ENCODE results near the gene CRYGN. TPM values are rescaled to one million over a fixed set of nuclear protein-coding genes. Genes with fewer than 3 reads are reported as not detected.

CRYGN gene
- total RNA-seq, 1 experiment from 2014 or later, result 0.07 TPM

GRCh38 chr7:151460474-151460855 lies 20.5 kb upstream of the CRYGN start:
- no peak for DNase-seq (ENCODE audit: extremely low read depth, low read depth)

DNA sequence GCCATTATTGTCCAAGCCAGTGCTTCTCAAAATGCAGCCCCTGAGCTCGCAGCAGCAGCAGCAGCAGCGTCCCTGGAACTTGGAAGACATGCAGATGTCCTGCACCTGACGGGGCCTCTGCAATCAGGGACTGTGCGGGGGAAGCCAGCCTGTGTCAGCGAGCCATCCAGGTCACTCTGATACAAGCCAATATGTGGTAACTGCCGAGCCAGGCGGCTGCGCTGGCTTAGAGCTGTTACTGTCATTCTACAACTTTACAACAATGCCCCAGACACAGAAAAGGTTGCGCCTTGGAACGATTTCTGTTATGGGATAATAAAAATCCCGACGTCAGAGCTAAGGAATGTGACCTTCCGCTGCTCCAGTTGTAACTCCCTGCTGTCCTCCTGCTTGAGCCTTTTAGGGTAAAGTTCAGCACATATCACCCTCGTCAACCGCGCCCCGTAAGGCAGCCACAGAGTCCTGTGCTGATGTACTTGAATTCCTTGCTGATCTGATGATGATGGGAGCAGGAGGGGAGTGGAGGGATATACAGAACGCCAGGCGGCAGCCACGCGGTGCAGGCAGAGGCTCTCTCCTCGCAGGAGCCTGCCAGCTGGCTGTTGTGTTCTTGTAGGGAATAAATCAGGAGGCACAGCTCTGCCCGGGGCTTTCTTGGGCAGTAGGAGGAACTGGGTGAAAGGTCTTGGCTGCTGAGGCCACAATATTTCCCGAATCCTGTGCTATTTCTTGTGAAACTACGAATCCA lies 20.0 kb upstream of the CRYGN start:
- peak; percentile 79 for DNase-seq (ENCODE audit: extremely low read depth, low read depth)

- no peak for DNase-seq (ENCODE audit: extremely low read depth, low read depth)
Observed at GRCh38 chr7:151457534-151457933, 17.6 kb upstream of the CRYGN start.

GRCh38 chr7:151456782-151457181 lies 16.8 kb upstream of the CRYGN start:
- DNase-seq (ENCODE audit: extremely low read depth, low read depth), result no peak

GRCh38 chr7:151456276-151456675 lies 16.3 kb upstream of the CRYGN start:
- no peak for DNase-seq (ENCODE audit: extremely low read depth, low read depth)

GRCh38 chr7:151455690-151456089 lies 15.7 kb upstream of the CRYGN start:
- no peak for DNase-seq (ENCODE audit: extremely low read depth, low read depth)

DNA sequence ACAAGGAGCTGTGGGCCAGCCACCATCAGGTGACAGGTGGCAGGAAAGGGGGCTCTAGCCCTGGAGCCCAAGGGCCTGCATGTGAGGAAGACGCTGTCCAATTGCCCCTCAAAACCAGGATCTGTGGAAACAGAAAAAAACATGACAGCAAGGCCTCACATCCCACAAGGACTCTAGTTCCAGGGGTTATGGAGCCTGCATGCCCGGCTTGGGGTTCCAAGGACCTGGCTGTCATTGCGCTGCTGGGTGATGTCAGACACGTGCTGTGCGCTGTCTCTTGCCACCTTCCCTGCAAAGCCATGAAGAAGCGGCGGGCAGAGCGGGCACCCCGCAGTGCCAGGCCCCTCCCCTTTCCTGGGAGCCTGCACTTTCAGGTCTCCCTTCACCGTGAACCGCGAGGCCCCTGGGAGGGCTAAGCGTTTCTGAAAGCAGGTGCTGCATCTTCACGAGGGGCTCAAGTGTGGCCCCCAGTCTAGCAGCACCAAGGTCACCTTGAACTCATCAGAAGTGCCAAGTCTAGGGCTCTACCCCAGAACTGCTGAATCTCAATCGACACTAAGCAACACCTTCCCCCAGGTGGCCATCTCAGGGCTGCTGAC lies 15.1 kb upstream of the CRYGN start:
- DNase-seq (ENCODE audit: extremely low read depth, low read depth), result no peak

- no peak for DNase-seq (ENCODE audit: extremely low read depth, low read depth)
Observed at GRCh38 chr7:151454305-151454704, 14.4 kb upstream of the CRYGN start.

- no peak for DNase-seq (ENCODE audit: extremely low read depth, low read depth)
Observed at GRCh38 chr7:151453326-151453791, 13.4 kb upstream of the CRYGN start.

- DNase-seq (ENCODE audit: extremely low read depth, low read depth), result no peak
Observed at GRCh38 chr7:151452680-151453325, 12.9 kb upstream of the CRYGN start.

DNA sequence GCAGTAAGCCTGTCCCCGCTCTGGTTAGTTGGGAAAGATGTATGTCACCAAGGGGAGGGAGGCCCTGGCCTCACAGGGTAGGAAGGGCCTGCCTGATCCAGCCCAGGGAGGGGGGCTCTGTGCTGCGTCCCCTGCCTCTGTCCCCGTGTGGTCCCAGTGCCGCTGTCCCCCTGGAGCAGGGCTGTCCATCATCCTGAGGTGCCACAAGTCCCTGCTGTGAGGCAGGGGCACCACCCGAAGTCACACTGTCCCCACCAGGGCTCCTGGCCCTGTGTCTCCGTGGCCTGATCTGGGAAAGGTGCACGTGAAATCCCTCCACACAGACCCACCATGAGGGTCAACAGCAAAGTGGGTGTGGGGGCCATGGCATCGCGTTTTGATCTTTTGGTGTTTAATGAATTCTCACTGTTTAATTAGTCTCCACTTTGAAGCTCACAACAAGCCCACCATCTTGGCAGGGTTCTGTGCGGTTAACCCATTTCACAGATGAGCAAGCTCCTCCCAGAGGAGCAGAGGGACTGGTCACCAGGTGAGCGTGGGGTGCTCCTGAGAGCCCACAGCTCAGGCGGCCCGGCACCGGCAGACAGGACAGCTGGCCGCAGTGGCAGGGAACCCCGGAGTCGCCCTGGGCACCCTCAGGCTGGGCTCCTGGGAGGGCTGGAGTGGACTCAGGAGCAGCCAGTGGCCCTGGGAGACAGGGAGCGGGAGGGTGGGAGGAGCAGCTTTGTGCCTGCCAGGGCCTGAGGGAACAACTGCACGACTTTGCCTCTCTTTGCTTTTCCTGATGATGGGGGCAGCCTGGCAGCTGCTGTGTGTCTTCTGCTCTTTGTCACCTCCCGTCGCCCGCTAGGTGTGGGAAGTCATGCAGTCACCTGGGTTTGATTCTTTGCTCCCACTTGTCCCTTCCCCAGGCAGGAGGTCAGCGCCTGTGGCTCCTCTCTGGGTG lies 12.0 kb upstream of the CRYGN start:
- DNase-seq (ENCODE audit: extremely low read depth, low read depth), result no peak

DNA sequence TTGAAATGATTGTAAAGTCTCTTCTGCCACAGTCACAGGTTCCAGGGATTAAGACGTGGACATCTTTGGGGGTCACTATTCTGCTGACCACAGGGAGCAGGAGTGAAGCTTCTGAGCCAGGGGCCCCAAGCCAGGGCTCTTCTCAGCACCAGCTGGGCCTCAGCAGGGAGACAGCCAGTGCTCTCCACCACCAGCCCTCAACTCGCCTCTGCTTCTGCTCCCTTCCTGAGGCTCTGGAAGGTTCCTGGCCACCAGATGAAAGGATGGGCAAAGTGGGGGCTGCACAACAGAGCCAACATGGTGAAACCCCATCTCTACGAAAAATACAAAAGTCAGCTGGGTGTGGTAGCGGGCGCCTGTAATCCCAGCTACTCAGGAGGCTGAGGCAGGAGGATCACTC lies 11.2 kb upstream of the CRYGN start:
- DNase-seq (ENCODE audit: extremely low read depth, low read depth), result no peak

DNA sequence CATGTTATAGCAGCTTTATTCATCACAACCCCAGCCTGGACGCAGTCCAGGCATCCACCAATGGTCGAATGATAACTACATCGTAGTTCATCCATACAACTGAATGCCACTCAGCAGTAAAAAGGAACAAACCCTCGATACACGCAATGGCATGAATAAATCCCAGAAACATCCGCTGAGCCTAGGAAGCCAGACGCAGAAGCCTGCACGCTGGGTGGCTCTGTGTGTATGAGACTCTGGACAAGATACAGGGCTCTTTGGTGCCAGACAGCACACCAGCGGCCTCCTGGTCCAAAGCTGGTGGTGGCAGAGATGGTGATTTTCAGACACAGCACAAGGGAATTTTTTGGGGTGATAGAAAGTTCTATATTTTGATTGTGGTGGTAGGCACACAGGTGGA lies 10.0 kb upstream of the CRYGN start:
- DNase-seq (ENCODE audit: extremely low read depth, low read depth), result no peak

DNA sequence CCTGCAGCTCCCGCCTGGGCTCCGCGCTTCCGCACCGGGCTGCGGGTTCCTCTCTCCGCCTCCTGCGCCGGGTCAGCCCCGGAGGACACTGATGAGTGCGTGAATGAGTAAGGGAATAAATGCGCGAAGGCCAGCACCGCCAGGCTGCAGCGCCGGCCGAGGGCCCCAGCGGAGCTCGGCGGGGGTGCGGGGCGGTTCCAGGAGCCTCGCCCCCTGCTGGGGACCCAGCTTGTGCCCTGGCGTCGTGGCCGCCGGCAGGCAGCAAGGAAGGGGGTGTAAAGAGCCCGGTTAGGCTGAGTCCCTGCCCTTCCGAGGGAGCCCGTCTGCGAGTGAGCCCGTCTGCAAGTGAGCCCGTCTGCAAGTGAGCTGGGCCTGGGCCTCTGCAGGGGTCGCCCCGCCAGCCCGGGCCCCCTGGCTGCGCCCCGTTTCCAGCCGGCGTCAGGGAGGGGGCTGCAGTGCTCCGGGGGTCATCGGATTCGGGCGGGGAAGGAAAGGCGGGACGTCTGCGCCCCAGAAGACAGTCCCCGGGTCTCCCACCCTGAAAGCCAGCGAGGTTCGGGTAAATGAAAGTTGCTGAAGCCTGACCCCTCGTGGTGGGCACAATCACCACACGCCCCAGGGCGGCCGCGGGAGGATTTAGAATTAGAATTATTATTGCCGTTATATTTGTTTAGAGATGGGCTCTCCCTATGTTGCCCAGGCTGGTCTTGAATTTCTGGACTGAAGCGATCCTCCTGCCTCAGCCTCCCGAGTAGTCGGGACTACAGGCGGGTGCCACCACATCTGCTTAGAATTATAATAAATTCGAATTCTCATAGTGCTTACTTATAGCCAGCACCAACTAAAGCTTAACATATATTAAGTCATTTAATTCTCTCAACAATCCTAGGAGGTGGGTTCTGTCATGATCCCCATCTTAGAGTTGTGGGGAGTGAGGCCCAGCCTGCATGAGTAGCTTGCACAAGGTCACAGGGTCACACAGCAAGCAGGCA lies 8.6 kb upstream of the CRYGN start:
- peak; percentile 59 for DNase-seq (ENCODE audit: extremely low read depth, low read depth)

DNA sequence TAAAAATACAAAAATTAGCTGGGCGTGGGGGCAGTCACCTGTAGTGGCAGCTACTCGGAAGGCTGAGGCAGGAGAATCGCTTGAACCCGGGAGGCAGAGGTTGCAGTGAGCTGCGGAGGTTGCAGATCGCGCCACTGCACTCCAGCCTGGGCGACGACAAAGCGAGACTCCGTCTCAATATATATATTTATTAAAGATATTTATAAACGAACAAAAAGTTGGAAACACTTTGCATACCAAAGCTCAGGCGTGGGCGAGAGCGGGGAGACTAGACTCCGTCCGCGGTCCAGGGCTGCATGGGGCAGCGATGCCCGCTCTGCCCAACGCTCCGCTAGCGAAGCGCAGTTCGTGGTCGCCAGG lies 7.9 kb upstream of the CRYGN start:
- no peak for DNase-seq (ENCODE audit: extremely low read depth, low read depth)

- no peak for DNase-seq (ENCODE audit: extremely low read depth, low read depth)
Observed at GRCh38 chr7:151447312-151447711, 7.4 kb upstream of the CRYGN start.

- DNase-seq (ENCODE audit: extremely low read depth, low read depth), result no peak
Observed at GRCh38 chr7:151446412-151446811, 6.5 kb upstream of the CRYGN start.

DNA sequence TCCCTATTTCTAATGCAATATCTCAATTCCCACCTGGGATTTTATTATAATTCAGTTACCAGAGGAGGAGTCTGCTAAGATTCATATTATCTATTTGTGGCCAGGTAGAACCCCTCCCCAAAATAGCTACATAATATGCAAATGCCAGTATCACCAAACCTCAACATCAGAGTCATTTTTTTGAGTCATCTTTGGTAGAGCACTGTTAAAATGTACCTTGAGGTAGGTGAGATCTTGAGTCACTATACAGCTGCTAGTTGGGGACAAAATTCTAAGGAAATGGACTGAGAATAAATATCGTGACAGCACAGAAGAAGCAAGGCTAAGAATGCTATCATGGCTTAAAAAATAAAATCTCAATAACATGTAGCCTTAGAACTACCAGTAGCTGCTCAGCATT lies 4.7 kb upstream of the CRYGN start:
- no peak for DNase-seq (ENCODE audit: extremely low read depth, low read depth)

DNA sequence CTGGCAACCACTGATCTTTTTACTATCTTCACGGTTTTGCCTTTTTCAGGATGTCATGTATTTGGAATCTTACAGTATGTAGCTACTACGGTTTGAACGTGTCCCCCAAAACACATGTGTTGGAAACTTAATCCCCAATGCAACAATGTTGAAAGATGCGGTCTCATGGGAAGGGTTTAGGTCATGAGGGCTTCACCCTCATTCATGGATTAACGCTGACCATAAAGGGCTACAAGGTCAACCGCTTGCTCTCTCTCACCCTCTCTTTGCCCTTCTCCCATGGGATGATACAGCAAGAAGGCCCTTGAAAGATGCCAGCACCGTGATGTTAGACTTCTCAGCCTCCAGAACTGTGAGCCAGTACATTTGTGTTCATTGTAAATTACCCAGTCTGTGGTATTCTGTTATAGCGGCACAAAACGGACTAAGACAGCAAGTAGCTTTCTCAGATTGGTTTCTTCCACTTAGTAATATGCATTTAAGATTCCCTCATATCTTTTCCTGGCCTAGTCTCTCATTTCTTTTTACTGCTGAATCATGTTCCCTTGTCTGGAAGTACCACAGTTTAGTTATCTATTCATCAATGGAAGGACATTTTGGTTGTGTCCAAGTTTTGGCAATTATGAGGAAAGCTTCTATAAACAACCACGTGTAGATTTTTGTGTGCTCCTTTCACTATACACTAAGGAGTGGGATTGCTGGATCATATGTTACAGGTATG lies 3.0 kb upstream of the CRYGN start:
- DNase-seq (ENCODE audit: extremely low read depth, low read depth), result no peak
